ENCODE data around the gene IFITM2.
"Not testable (repeated sequence)": the region's sequence is repeated elsewhere in the genome, so short reads cannot be mapped to it uniquely, and the experiment has no call there.

Gene IFITM2

DNA sequence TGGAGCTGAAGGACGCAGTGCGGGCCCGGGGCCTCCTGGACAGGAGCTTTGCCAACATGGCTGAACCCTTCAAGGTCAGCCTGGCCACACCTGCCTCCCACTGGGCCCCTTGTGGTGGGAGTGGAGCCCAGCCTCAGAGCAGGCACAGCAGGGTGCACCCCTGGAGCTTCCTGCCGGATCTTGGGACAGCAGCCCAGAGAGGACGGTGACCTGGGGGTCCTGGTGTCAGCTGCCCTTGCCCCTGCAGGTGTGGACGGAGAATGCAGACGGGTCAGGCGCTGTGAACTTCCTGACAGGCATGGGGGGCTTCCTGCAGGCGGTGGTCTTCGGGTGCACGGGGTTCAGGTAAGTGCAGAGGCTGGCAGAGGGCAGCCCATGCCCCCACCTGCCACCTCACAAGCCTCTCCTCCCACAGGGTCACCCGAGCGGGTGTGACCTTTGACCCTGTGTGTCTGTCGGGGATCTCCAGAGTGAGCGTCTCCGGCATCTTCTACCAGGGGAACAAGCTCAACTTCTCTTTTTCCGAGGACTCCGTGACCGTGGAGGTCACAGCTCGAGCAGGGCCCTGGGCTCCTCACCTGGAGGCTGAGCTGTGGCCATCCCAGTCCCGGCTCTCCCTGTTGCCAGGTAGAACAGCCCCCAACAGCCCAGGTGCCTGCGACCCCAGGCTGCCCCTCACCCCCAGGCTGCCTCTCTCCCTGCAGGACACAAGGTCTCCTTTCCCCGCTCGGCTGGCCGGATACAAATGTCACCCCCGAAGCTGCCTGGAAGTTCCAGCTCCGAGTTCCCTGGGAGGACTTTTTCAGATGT lies 13.6 kb upstream of the IFITM2 start:
- no peak for DNase-seq

DNA sequence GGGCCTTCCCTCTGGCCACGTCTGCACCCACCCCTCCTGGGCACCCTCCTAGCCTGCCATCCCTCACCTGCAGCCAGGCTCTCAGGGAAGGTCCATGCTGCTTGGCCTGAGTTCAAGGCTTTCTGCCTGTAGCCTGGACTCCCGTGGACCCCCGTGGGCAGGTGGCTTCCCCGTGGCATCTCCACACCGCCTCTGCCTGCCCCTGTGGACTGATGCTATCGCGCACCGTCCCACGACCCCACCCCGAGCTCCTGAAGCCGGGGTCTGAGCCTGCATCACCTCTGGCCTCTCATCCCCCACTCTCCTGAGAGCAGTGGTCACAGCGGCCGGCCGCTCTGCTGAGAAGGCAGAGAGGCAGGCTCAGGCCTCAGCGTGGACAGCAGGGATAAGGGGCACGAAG lies 12.8 kb upstream of the IFITM2 start:
- DNase-seq: no peak

DNA sequence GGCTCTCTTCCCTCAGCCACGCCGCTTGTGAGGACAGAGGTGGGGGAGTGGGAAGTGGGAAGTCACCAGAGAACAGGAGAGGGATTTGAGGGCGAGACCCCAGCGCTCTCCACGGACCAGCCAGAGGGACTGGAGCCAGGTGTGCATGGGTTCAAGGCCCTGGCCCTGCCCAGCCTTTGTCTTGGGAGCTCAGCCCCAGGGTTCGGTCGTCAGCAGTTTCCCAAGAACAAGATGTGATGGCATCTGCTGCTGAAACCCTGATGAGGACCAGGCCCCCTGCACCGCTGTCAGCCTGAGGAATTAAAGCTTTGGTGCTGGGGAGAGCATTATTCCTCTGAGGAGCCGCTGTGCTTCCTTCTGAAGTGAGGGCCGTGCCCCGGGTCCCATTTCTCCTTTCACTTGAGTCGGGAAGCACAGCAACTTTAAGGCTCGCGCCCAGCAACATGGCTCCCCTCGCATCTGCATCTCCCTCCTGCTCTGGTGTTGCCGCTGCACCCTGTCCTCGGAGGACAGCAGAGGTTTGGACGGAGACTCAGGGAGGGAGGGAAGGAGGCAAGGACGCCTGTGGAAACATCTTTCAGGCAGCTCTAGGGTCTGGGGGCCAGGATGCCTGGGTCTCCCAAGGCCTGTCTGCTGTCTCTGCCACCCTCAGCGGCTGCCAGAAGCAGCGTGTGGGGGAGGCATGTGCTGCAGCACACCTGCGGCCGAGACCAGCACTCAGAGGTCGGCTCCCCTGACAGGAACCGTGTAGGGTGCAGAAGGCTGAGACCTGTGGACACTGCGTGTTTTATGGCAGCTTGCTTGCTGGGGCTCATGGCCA lies 12.1 kb upstream of the IFITM2 start:
- no peak for DNase-seq

DNA sequence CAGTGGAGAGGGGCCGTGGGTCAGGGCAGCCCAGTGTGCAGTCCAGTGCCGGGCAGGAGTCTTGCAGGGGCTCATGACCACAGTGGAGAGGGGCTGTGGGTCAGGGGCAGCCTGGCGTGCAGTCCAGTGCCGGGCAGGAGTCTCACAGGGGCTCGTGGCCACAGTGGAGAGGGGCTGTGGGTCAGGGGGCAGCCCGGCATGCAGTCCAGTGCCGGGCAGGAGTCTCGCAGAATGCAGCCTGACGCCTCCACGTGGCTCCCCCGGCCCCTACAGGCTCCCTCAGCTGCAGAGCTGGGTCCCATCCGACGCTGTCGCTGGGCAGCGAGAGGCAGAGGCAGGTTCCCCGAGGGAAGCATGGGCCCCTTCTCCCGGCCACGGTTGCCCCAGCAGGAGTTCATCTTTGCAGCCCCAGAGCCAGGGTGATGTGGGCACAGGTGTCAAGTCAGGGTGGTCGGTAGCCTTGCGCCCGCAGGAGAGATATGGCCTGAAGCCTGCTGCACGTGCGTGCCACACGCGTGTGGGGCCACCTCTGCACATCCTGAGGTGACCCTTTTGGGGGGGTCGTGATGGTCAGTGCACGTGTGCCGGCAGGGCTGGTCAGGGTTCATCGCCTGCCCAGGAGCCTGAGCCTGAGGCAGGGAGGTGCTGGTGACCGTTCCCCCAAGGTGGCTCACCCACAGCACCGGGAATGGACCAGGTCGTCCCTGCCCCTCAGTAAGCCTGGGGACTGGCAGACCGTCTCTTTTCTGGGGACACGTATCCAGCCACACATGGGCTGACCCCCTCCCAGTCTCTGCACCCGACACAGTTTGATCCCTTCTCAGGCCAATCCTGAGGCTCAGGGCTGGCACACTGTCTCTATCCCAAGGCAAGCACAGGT lies 11.2 kb upstream of the IFITM2 start:
- no peak for DNase-seq

DNA sequence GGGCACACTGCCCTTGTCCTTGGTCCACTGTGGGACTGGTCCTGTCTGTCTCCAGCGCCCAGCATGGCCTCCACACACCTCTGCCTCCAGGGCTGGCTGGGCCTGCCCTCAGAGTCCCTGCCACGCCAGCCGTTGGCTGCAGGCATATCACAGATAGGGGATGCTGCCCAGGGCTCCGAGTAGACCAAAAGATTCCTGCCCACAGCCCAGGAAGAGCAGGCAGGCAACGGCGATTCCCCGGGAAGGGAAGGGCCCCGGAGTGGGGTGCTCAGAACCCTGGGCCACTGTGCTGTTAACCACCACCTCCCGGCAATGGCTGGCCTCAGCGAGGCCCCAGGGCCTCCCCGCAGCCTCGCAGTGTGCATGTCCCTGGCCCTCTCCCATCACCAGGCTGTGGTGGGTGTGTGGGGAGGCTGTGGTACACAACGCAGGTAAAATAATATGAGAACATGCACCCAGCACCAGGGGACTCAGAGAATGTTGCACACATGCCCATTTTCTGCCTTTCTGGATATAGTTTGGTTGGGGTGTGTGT lies 10.5 kb upstream of the IFITM2 start:
- DNase-seq: no peak

DNA sequence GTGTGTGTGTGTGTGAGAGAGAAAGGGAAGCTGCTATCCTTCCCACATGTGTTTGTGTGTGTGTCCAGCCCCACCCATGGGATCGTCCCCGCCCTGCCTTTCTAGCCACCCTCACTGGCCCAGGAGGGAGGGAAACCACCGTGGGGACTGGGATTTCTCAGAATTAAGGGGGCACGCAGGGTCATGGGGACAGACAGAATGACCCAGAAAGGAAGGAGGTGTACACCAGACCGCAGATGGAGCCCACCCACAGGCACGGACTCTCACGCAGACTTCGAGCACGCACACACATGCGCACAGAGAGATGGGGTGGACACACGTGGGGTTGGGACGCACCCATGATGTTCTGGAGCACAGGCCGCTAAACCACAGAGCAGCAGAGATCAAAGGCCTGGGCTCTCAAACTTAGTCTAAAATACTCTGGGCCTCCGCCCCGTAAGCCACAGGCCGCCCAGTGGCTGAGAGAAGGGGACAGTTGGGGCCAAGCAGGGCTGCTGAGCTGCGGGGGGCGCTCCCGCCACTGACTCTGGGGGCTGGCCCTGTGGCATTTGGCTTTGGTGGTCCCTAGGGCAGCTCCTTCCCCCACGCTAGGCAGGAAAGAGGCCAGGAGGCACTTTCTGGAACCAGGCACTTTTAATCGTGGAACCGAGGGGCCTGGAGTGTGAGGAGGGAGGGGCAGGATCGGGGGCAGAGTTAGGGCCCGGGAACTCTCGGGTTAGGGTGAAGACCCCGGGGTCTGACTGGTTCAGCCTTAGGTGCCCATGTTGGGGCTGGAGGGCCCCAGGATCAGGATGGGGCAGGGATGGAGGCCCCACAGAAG lies 9.8 kb upstream of the IFITM2 start:
- no peak for DNase-seq

DNA sequence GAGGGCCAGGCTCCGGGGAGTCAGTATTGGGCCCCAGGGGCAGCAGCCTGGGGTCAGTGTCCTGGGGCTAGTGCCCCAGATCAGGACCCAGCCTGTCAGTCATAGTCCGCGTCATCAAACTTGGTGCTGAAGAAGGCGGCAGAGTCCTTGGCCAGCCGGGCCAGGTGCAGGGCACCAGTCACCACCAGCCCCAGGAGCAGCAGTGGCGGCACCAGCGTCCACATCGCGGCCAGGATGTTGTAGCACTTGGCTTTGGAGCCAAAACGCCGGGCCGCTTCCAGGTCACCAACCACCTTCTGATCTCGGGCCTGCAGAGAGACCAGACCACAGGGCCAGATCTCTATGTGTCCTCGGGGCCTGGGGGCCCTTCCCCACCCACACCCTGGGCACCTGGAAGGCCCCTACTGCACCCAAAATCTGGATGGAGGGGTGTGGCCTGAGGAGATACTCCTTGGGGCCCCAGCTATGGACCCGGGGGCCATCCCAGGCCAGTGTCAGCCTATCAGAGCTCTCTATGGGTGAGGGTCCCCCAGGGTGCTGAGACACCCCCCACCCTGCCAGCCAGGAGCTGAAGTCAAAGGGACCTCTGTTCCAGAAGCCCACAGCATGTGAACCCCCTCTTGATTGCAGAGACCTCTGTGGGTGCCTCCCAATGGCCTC lies 9.1 kb upstream of the IFITM2 start:
- DNase-seq: no peak

DNA sequence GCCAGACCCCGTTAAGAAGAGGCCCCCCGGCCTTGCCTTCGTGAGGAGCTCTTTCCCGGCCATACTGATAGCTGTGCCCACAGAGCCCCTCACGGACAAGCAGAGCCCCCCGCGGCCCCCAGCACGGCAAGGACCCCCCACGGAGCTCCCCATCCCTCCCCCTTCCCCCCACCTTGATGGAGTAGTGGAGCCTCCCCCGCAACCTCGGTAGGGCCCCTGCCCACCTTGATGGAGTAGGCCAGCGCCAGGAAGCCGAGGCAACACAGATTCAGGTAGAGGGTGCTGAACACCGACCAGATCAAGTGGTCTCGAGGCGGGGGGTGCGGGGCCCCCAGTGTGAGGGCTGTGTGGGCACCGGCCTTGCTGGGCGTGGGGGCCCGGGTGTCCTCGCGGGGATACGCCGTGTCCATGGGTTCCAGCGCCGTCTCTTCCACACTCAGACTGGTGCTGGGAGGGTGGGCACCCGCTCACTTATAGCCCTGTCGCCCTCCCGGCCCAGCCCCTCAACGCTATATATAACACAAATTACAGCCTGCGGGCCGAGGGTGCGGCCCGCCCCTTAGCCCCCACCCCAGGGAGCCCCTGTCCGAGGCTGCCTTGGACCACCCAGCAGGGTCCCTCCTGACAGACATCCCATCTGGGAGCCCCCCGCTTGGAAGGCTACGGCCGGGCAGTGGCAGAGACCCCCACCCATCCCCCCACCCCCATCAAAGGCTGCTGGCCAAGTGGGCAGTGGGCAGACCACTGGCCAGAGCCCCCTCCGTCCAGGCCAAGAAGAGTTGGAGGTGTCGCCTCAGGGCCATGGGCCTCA lies 8.3 kb upstream of the IFITM2 start, which contains the start of gene IFITM5:
Gene IFITM5, minus strand, starts transcription at position 446 of the 811 bp plus-strand sequence. Its CDS starts 36 bp downstream, at position 410.
- DNase-seq: no peak

DNA sequence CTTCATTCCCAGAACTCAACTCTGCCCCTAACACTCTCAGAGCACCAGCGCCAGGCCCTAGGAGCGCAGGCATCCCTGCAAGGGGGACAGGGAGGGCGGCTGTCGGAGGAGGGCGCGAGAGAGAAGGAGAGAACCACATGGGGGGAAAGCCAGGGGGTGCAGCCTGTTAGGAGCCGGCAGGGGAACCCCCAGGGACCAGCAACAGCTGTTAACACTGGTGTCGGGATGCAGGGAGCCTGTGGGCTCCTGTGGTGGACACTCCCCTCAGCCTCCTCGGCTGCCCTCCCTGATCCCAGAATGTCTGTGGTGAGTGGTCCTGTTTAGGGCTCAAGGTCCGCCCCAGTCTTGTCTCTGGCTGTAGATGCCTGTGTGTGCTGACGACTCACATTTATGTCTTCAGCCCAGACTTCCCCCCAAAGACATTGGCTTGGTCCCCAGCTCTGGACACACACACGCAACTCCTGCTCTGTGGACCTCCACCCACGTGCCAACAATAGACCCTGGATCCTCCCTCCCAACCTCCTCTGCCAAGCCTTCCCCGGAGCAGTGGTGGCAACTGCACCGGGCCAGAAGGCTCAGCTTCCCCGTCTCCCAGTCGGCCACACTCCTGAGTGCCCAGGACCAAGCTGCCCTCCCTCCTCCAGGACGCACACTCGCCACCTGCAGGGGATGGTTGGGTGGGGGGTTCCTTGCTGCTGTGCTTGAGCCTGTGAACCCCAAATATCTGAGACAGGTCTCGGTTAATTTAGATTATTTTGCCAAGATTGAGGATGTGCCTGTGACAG lies 7.5 kb upstream of the IFITM2 start:
- DNase-seq: no peak

DNA sequence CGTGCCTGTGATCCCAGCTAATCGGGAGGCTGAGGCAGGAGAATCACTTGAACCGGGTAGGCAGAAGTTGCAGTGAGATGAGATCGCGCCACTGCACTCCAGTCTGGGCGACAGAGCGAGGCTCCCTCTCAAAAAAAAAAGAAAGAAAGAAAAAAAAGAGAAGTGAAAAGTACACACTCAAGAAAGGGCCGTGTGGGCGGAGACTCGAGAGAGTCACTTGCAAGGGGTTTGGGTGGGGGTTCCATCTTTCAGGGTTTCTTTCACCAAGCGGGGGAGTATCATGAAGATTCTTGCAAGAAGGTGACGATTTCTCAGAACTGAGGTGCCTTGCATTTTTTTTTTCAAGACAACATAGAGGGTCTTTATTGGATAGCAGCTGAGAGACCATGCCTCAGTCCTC lies 4.3 kb upstream of the IFITM2 start:
- DNase-seq: no peak

DNA sequence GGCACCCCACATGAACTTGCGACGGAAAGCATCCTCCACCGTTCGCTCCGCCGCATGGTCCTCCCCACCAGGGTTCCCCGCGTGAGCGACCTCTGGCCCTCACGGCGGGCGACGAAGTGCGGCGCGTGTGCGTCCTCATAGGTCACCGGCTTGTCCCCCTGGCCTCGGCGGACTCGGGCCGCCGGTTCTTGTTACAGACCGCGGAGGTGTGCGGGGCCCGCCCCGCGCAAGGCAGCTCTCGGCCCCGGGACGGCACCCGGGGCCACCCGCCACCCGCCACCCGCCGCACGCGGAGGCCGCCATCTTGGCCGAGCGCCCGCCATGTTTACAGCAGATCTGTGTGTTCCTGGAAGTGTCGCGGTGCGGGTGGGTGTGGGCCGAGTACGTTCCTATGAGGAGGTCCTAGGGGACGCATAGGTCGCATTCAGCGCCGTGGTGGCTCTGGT lies 3.5 kb upstream of the IFITM2 start:
- no peak for DNase-seq

DNA sequence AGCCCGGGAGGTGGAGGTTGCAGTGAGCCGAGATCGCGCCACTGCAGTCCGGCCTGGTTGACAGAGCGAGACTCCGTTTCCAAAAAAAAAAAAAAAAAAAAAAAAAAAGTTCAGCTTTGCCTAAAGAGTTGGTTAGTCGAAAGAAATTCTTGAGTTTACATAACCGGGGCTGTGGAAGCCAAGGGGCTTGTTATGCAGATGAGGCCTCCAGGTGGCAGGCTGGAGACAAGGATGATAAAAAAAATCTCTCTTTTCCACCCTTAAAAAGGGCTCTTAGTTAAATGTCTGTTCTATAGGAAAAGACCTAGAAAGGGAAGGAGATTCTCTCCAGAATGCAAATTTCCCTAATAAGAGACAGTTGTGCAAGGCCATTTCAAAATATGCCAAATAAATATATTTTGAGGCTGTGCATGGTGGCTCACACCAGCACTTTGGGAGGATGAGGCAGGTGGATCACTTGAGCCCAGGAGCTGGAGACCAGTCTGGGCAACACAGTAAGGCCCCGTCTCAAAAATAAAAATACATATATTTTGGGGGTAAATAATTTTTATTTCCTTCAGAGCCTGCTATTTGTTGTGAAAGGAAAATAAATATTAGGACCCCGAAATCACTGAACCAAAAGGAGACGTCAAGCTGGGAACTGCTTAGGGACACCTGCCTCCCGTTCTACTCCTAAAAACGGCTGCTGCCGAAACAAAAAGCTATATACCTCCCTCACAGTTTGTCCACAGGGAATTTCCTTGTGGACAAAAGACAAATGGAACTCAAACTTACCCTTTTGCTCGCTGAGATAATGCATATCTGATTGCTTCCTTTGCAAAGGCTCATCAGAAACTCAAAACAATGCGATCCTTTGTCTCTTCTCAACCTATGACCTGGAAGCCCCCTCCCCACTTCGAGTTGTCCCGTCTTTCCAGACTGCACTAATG lies 2.4 kb upstream of the IFITM2 start:
- DNase-seq: peak; percentile 53

DNA sequence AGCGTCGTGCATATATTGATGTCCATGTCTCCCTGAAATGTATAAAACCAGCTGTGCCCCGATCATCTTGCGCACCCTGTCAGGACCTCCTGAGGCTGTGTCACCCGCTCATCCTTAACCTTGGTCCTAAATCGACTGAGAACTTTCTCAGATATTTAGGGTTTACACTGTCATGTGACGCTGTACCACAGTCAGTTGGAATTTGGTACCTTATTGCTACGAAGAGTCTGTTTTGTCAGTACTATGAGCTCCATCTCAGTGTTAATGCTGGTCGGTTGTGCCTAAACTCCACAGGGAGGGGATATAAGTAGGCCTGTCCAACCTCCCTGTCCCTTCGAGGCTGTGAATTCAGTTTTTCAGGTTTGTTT lies 1.8 kb upstream of the IFITM2 start:
- DNase-seq: no peak

DNA sequence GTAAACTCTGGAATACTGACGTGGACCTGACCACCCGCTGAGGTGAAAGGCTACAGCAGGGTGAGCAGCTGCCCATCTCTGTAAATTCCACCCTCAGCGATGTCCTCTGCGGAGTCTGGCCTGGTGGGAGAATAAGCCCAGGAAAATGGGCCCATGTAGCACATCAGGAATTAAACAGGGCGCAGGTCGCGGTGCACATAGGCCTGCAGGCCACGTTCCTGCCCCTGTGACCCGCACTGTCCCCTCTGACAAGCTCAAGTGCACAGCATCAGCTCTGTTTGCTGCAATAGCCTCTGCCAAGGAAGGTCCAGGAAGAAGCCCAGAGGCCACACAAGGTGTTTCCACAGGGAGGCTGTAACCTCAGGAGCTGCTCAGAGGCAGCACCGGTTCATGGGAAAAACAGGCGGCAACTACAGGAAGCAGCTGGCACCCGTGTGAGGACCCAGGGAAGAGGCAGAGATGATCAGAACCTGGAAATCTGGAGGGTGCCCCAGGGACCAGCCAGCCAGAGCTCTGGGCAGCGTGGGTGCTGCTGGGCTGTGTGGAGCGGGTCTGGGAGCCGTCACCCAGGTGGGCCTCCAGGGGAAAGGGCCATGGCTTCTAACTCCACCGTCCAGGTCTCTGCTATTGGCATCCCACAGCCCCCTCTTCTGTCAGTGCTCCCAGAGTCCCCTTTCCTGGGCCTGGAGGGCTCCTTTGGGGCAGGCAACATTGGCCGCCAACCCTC lies 808 bp upstream of the IFITM2 start:
- no peak for DNase-seq

DNA sequence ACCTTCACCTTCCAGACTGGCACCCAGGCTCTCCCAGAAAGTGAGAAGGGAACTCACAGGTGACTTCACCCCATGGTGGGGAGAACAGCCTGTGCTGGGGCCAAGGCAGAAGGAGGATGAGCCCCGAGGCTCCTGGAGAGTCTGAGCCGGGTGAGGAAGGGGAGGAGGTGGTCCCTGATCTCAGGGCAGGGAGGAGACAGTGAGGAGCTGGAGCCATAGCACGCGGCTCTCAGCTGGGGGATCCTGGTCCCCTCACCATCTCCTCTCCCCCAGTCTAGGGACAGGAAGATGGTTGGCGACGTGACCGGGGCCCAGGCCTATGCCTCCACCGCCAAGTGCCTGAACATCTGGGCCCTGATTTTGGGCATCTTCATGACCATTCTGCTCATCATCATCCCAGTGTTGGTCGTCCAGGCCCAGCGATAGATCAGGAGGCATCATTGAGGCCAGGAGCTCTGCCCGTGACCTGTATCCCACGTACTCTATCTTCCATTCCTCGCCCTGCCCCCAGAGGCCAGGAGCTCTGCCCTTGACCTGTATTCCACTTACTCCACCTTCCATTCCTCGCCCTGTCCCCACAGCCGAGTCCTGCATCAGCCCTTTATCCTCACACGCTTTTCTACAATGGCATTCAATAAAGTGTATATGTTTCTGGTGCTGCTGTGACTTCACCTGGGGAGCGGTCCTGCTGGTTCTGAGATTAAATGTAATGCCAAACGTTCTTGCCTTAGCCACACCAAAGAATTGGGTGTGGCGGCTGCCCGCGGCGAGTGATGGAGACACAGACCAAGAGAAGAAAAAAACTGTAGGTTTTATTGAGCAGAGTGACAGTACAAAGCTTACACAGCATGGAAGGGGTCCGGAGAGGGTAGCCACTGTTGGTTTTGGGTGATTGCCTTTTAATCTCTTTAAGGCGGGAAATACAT lies 1.4 kb downstream of the IFITM2 start:
- DNase-seq: not testable (repeated sequence)

DNA sequence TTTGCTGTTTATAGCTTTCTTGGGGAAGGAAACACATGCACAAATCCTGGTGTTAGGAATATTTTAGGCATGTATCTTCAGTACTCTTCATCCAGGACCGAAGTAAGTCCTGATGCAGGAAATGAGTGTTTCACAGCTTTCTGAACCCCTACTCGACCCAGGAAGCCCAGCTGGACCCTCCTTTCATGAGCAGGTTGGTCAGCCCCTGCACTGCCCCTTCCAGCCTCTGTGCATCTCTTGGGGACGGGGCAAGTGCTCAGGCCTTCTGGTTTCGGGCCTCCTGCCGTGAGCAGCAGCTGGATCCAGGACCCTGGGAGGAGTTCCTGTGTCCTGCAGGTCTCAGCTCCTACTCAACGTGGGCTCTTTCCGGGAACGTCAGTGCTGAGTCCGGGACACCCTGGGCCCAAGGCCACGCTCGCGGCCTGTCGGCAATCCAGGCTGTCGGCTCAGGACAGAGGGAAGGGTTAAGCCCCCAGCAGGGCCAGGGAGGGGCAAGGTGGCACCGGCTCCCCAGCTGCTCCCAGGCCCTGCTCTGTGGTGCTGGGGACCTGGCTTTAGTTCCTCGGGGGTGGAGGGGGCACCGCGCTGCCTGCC lies 2.5 kb downstream of the IFITM2 start:
- DNase-seq: not testable (repeated sequence)
